Cardiac muscle cell (in vitro differentiated cells and primary cell): ENCODE data around the gene BMI1. TPM values are rescaled to one million over a fixed set of nuclear protein-coding genes. Genes with fewer than 3 reads are reported as not detected.

Experiments used
- DNase-seq, 2 donors: peaks; one replicate each; pipeline versions ENCODE4 v3.0.0 to v3.0.0-alpha.2; 2010 to 2017; ENCODE audit warnings: low read depth in 1 of 2, low spot score in 1 of 2
- H3K27ac ChIP-seq: fragments of 200-600 bp; sonication (generic); 2 replicates; pipeline ENCODE4 v1.5.1; 2016
- H3K27me3 ChIP-seq: fragments of 200-600 bp; sonication (generic); 2 replicates; pipeline ENCODE4 v1.6.0; 2016; ENCODE audit warnings: control low read depth
- H3K36me3 ChIP-seq: fragments of 200-600 bp; sonication (generic); 2 replicates; pipeline ENCODE4 v1.5.1; 2016; ENCODE audit warnings: control low read depth
- H3K4me1 ChIP-seq: fragments of 200-600 bp; sonication (generic); 2 replicates; pipeline ENCODE4 v1.8.1; 2017; ENCODE audit warnings: low read depth, mild to moderate bottlenecking, mixed run types
- H3K4me3 ChIP-seq: fragments of 200-600 bp; sonication (generic); 2 replicates; pipeline ENCODE4 v1.5.1; 2016; ENCODE audit warnings: mild to moderate bottlenecking
- H3K9me3 ChIP-seq: fragments of 200-600 bp; sonication (generic); 2 replicates; pipeline ENCODE4 v1.5.1; 2017; ENCODE audit warnings: low read depth, mild to moderate bottlenecking, control low read depth
- CTCF ChIP-seq: IDR thresholded peaks from 2 replicates; pipeline ENCODE4 v1.5.1; 2012; ENCODE audit warnings: low read depth, mild to moderate bottlenecking, low read length
- polyA plus RNA-seq: library from polyadenylated mRNA; unstranded; fragments of >200 nt; fragmentation: Nextera tagmentation; extraction: Ambion mirVana; gene quantifications from 2 replicates; pipeline ENCODE4 v1.2.1, GENCODE V29; 2016
- total RNA-seq: library from RNA; depleted of rRNA; stranded (reverse); fragments of >200 nt; gene quantifications from 2 replicates; pipeline ENCODE4 v1.2.3, GENCODE V29; 2016

BMI1 gene
- total and polyA plus RNA-seq, 2 experiments from 2014 or later, result 10.4 to 16.7 TPM

- no peak for DNase-seq
- Histone ChIP-seq H3K4me3 (no peak overlapping the region), H3K27ac (no peak overlapping the region), H3K36me3 (no peaks in the 10 kb centered on the region), H3K4me1 (peaks cover 15% of the 10 kb centered on the region), H3K27me3 (peaks cover 93% of the 10 kb centered on the region), H3K9me3 (no peaks in the 10 kb centered on the region)
- no peak for TF ChIP-seq CTCF
Observed at GRCh38 chr10:22338185-22338900, 17.4 kb downstream of the BMI1 start.

GRCh38 chr10:22338931-22339330 lies 18.0 kb downstream of the BMI1 start:
- H3K9me3 ChIP-seq, result no peaks in the 10 kb centered on the region
- H3K27ac ChIP-seq, result no peak overlapping the region
- H3K27me3 ChIP-seq, result peaks cover 93% of the 10 kb centered on the region
- H3K4me1 ChIP-seq, result peaks cover 15% of the 10 kb centered on the region
- DNase-seq, result no peak
- no peak overlapping the region for H3K4me3 ChIP-seq
- no peak for TF ChIP-seq CTCF
- no peaks in the 10 kb centered on the region for H3K36me3 ChIP-seq

- Histone ChIP-seq H3K36me3 (no peaks in the 10 kb centered on the region), H3K27ac (no peak overlapping the region), H3K4me1 (peaks cover 15% of the 10 kb centered on the region), H3K4me3 (peak overlapping the region; percentile 78), H3K9me3 (no peaks in the 10 kb centered on the region), H3K27me3 (peaks cover 93% of the 10 kb centered on the region)
- no peak for DNase-seq
- no peak for TF ChIP-seq CTCF
Observed at GRCh38 chr10:22339761-22340328, 18.9 kb downstream of the BMI1 start.

GRCh38 chr10:22340329-22341189 lies 19.7 kb downstream of the BMI1 start:
- Histone ChIP-seq H3K4me3 (peak overlapping the region; percentile 78), H3K4me1 (peaks cover 15% of the 10 kb centered on the region), H3K27me3 (peaks cover 93% of the 10 kb centered on the region), H3K27ac (peak overlapping the region; percentile 81), H3K36me3 (no peaks in the 10 kb centered on the region), H3K9me3 (no peaks in the 10 kb centered on the region)
- TF ChIP-seq CTCF, result no peak
- DNase-seq, result peak; percentile 80 to 88

GRCh38 chr10:22341190-22341925 lies 20.5 kb downstream of the BMI1 start:
- TF ChIP-seq CTCF, result no peak

More at GRCh38 chr10:22341190-22341925, 20.5 kb downstream of the BMI1 start:
- H3K27me3 ChIP-seq, result peaks cover 93% of the 10 kb centered on the region
- H3K36me3 ChIP-seq, result no peaks in the 10 kb centered on the region
- DNase-seq, result peak in 1 of 2 donors; percentile 59
- H3K4me3 ChIP-seq, result peak overlapping the region; percentile 78
- peaks cover 14% of the 10 kb centered on the region for H3K4me1 ChIP-seq
- H3K27ac ChIP-seq, result no peak overlapping the region
- H3K9me3 ChIP-seq, result no peaks in the 10 kb centered on the region
